DMS79 treated with DMSO at 0.1 percent for 48 hours (cell line): ENCODE measurements around the gene PNMA8B.
"Not testable (repeated sequence)": the region's sequence is repeated elsewhere in the genome, so short reads cannot be mapped to it uniquely, and the experiment has no call there.

Experiments
- DNase-seq: peaks from one replicate; lab custom pipeline; 2025; lab: John Stamatoyannopoulos, UW

The PNMA8B gene, protein sequence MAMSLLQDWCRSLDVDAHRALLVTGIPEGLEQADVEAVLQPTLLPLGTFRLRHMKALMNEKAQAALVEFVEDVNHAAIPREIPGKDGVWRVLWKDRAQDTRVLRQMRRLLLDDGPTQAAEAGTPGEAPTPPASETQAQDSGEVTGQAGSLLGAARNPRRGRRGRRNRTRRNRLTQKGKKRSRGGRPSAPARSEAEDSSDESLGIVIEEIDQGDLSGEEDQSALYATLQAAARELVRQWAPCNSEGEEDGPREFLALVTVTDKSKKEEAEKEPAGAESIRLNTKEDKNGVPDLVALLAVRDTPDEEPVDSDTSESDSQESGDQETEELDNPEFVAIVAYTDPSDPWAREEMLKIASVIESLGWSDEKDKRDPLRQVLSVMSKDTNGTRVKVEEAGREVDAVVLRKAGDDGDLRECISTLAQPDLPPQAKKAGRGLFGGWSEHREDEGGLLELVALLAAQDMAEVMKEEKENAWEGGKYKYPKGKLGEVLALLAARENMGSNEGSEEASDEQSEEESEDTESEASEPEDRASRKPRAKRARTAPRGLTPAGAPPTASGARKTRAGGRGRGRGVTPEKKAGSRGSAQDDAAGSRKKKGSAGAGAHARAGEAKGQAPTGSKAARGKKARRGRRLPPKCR

DNA sequence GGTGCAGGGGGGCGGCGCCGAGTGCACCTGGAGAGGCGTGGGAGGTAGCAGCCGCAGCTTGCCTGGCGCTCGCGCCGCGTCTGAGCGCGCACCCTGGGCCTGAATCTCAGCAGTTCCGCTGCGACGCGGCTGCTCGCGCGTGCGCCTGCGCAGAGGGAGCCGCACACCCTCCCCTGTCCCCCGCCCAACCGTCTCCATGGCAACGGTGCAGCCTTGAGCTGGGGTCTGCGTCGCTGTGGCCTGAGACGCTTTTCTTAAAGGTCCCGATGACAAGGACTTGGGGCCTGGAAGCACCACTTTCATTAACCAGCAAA, at the start of gene PNMA8B:
Gene PNMA8B, minus strand, starts transcription at position 82 of the 314 bp plus-strand sequence. CDS start 402 bp downstream, outside the sequence.
- DNase-seq: peak; percentile 86

DNA sequence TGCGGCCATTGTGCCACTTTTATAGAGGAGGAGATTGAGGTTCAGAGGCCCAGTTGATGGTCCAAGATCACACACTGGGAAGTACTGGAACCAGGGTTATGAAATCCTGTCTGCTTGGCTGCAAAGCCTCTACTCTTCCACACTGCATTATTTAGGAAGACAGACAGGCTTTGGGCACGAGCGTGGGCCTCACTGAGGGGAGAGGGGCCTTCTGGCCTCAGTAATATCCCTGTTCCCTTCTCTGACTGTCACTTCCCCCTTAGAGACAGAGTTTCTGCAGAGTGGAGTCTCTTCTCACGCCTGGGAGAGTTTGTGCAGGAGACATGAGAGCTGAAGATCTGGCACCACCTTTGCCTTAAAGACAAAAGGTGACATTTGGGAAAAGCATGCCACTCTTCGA, 49.0 kb upstream of the PNMA8B start:
- no peak for DNase-seq

DNA sequence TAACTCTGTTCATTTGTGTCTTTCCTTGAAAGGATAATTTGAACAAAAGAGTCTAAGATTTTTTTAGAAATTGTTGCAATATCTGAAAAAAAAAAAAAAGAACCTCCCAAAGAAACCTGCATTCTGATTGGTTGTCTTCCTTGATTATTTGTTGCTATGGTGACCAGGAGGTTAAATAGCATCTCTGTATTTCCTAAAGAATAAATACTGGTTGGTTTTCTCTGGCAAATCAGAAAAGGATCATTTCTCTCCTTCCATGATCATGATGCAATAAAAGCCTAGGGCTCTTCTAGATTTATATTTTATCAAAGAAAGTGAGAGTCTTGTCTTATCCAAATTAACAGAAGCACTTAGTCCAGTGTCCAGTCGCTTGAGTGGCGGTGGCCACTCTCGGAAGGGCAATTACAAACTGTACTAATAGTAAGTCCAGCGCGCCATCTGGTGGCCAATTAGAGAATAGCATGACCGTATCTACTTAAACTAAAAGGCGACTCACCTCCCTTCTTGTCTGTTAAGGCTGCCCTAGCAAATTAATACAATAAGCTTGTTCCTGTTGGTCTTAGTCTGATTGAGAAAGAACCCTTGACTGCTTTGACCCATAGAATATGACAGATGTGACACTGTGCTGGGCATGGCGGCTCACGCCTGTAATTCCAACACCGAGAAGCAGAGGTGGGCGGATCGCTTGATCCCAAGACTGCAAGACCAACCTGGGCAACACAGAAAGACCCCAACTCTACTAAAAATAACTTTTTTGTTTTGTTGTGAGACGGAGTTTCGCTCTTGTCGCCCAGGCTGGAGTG, 47.0 kb upstream of the PNMA8B start:
- peak; percentile 72 for DNase-seq

DNA sequence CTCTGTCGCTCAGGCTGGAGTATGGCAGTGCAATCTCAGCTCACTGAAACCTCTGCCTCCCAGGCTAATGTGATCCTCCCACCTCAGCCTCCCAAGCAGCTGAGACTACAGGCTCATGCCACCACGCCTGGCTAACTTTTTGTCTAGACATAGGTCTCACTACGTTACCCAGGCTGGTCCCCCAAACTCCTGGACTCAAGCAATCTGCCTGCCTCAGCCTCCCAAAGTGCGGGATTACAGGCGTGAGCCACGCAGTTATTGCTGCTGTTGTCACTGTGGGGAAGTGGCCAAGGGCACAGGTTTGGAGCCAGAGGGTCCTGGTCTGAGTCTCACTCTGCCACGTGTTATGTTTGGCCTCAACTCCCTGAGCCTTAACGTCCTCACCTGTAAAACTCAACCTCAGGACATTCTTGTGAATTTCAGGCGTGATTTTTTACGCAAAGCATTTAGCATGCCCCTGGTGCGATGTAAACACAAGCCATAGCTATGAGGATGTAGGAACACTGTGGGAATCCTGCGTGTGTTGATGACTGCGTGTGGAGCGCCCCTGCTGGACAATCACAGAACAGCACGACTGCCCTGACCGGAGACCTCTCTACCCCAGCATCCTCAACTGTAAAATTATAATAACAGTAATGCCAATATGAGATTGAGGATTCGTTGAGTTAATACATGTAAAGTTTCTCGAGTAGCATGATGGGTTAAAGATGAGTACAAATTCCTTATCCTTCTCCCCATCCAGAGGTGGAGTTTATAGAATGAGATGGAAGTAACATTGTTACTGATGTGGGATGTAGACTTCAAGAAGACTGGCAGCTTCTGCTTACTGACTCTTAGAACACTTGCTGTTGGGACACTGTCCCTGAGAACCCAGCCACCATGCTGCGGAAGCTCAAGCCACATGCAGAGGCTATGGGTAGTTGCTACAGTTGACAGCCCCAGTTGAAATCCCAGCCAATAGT, 41.8 kb upstream of the PNMA8B start:
- DNase-seq: no peak

DNA sequence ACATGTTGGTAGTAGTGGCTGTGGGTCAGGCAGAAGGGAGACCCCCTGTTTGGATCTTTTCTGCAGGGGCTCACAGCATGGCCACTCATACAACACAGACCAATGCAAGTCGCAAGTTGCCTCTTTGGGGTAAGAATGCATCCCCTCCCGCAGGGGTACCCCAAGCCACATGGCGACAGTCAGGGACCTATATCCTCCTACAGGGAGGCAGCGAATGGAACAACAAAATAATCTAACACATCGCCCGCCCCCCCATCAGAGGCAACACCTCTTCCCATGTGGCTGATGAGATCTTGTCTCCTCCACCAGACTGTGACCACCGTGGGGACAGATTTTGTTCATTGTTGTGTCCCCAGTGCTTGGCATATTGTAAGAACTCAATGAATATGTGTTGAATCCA, 40.7 kb upstream of the PNMA8B start:
- DNase-seq: no peak

DNA sequence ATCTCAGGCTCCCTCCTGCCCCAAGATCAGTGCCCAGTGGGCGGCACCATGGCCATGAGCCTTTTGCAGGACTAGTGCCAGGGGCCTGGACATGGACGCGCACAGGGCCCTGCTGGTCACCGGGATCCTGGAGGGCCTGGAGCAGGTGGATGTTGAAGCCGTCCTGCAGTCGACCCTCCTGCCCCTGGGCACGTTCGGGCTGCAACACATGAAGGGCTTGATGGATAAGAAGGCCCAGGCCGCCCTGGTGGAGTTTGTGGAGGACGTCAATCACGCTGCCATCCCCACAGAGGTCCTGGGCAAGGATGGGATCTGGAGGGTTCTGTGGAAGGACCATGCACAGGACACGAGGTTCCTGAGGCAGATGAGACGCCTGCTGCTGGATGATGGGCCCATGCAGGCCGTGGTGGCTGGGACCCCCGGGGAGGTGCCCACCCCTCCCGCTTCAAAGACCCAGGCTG, 38.0 kb upstream of the PNMA8B start:
- no peak for DNase-seq

DNA sequence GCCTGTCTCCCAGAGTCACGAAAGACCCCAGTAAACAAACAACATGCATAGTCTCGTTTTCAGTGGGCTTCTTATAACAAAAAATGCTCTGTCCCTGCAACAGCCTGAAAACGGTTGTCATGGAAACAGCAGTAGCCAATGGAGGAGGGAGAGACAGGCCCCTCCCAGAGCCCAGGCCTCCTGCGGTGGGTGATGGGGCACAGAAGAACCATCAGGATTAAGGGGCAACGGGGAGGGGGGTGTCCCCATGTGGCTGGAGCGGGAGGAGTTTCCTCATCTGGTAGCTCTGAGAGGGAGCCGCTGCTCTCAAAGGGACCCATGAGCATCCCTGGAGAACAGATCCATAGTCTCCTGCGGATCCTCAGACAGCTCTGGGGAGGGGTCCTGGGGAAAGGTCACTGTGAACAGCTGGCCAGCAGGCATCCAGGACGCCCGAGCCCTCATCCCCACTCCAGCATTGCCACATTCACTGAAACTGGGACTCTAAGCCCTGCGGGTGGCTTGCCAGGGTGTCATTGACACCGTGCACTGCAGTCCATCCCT, 37.5 kb upstream of the PNMA8B start:
- no peak for DNase-seq

DNA sequence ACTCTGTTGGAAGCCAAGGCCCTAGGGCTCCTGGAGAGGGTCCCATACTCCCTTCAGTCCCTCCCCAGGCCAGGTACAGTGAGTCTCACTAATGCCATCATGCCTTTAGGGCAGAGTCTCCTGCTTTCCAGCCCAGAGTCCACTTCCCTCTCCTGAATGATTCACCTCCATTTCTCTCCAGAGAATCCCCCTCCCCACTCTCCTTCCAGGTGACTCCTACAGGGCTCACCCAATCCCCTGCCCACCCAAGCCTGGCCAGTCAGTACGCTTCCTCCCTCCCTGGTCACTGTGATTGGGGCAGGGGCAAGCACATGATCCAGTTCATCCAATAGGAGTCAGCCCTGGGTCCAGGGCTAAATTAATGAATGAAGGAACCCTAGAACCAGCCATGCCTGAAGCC, 35.0 kb upstream of the PNMA8B start:
- DNase-seq: no peak

DNA sequence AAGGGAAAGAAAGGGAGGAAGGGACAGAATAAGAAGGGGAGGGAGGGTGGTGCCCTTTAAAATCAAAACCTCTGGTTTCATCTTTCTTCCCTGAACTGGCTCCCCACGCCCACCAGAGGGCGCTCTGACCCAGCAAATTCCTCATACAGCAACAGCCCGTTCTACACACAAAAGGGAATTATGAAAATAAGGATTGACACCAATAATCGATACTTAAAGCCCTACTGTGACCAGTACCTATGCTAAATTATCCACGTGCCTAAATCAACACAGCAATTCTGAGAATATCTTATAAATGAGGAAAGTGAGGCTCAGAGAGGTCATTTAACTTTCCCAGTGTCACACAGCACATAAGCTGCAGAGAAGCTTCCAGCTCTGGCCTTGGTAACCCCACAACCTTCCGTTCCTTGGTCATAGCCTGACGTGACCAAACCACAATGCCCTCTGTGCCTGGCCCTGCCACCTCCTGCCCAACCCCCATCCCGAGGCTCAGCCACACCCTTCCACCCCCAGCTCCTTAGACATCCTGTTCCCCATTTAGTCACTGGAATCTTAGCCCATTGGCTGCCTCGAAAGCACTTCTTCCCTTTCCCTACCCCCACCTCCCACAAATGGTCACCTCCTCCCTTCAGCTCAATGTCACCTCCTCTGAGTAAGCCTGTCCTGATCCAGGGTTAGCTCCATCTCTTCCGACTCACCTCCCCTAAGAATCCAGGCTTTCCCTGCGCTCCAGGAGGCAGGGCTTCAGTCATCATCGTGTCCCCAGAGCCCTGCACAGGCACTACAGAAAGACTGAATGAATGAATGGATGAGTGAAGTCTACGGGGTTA, 34.2 kb upstream of the PNMA8B start:
- peak; percentile 23 for DNase-seq

DNA sequence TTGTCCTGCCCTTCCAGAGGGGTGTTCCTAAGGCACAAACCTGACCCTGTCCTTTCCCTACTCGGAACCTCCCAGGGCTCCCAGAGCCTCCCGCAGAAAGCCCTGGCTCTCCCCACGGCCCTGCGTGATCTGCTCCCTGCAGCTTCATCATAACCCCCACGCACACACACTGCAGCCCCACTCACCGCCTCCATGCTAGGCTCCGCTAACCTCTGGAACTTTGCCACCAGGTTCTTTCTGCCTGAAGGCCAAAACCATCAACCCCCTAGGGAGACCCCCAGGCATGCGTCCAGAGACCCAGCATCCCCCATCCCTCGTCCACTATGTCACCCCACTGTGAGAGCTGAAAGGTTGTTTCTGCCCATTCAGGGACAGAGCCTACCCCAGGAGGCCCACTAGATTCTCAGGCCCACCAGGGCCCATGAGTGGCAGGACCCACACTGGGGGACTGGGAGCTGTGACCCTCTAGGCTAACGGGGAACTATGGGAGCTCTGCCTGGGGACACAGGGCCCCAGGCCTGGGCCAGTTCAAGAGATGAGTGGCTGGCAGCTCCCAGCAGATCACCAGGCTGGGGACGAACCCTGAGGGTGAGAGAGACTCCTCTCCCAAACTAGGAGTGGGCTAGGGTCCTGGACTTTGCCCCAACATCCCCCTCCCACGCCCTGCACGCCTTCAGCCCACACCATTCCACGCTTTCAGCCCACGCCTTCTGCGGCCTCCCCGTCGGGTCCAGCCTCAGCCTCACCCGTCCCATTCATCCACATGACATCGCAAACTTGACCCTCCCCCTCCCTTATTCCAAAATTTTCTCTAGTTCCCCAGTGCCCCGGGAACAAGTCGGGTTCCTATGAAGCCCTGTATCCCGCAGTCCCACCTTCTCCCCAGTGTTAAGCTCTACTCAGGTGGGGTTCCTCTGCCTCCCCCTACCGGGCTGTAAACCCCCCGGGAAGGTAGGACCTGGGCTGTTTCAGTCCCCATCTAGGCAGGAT, 33.2 kb upstream of the PNMA8B start:
- DNase-seq: no peak

DNA sequence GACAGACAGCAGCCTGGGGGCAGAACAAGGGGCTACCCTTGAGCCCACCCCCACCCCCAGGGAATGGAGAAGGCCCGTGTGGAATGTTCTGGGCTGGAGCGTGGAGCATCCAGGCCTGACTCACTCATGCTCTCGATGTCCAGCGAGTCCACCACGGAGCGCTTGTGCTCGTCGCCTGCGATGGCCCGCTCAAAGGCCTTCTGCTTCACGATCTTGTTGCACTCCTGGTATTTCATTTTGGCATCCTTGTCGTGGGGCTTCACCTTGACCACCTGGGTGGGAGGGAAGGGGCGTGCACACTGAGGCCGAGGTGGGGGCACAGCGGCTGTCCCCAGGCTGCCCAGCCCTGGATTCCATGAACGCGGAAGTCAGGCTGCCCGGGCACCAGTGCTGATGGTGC, 31.1 kb upstream of the PNMA8B start:
- DNase-seq: not testable (repeated sequence)

DNA sequence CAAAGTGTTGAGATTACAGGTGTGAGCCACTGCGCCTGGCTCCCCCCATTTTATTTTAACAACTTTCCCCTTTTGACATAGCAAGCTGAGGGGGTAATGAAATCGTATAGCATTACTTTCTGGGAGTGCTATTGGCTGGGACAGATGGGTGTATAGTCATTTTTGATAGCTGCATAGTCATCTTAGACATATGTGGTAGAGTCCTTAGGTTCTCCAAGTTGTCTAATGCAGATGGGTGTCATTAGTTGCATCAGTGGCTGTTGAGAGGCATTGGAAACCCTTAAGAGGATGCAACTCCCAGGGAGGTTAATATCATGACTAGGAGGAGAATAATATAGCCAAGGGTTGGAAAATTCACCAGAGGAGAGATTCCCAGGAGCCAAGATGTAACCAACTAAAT, 28.6 kb upstream of the PNMA8B start:
- no peak for DNase-seq

DNA sequence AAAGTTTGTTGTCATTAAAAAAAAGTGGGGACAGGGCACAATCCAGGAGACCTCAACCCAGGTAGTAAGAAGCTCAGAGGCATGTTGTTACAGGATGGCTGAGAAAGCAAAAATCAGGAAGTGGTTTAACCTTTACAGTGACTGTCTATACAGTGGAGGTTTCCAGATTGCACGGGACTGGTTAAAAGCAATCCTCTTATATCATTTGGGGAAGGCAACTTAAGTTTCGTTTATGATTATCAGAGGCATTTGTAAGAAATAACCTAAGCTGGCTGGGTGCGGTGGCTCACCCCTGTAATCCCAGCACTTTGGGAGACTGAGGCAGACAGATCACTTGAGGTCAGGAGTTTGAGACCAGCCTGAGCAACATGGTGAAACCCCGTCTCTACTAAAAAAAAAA, 27.3 kb upstream of the PNMA8B start:
- not testable (repeated sequence) for DNase-seq

DNA sequence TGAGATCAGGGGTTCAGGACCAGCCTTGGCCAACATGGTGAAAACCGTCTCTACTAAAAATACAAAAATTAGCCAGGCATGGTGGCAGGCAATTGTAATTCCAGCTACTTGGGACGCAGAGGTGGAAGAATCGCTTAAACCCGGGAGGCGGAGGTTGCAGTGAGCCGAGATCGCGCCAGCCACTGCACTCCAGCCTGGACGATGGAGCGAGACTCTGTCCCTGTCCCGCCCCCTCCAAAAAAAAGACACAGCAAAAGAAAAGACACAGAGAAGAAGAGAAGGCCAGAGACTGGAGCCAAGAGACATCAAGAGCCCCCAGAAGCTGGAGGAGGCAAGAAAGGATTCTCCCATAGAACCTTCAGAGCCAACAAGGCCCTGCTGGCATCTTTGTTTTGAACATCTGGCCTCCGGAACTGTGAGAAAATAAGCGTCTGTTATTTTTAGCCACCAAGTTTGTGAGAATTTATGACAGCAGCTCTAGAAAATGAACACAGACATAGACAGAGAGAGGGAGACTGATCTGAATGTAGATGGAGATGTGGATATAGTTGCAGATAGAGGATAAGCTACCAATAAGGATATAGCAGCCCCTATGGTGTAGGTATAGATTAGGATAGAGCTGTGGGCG, 25.7 kb upstream of the PNMA8B start:
- DNase-seq: no peak

DNA sequence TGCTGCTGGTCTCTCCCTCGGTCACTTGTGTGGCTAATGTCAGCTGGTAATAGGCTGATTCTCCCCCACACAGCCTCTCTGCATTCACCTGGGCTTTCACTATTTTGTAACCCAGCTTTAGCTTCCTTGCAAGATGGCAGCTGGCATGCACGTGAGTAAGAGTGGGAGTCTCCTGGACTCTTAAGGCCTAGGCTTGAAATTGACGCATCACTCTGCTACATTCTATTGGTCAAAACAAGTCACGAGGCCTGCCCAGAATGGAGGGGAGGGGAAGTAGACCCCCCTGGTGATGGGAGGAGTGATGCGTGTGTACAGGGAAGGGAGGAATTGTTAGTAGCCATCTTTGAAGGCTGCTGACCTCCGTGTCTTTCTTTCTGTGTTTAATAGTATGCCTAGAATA, 24.9 kb upstream of the PNMA8B start:
- DNase-seq: no peak

DNA sequence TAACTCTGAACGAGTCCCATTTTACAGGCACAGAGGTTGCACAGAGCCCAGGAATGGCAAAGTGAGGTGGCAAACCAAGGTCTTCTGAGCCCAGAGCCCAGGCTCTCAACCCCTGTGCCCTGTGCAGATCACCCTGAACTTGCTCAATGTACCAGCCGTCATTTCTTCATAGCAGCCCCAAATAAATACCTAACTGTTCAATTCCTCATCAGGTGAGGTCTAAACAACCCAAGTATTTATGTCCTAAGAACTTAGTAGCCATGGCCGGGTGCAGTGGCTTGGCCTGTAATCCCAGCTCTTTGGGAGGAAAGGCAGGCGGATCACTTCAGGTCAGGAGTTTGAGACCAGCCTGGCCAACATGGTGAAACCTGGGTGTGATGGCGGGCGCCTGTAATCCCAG, 21.8 kb upstream of the PNMA8B start:
- DNase-seq: no peak

DNA sequence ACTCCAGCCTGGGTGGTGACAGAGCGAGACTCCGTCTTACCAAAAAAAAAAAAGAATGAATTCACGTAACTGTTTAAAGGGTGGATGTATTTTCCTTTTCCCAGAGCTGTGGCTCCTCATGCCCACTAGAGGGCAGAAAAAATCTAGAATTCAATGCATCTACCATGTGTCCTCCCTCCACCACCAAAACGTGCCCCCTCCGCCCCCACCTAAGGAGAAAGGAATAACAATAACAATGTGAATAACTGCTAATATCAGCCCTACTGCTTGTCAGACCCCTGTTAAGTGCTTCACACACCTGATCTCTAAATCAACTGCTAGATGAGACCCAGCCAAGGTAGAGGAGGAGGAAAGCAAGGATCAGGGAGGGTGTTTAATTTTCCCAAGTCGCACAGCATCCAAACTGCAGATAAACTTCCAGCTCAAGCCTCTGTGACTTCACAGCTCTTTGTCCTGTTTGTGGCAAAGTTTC, 20.2 kb upstream of the PNMA8B start:
- no peak for DNase-seq

DNA sequence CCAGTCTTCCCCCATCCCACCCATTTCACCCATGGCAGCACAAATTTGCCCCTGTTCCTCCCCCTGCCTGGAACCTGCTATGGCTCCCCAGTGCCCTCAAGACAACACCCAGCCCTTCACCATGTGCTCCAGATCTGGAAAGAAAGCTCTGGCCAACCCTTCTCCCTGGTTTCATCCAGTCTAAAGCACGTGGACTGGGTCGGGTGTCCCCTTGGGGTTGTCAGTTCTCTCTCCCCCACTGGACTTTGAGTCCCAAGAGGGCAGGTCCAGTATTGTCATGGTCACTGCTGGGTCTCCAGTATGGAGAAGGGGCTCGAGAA, 19.6 kb upstream of the PNMA8B start:
- DNase-seq: no peak
